ENCODE data around the gene SLC35B2. TPM values are rescaled to one million over a fixed set of nuclear protein-coding genes. Genes with fewer than 3 reads are reported as not detected.

The SLC35B2 gene
- total and polyA plus RNA-seq, 10 of the 15 experiments (the other 5 are each of a cell fraction or from before 2014, with no cell fraction given): 11.3 to 45.4 (median 33.8) TPM

- Histone ChIP-seq H4K20me1 (ENCODE audit: control insufficient read depth, insufficient read depth) (no peaks in the 10 kb centered on the region), H3K4me2 (ENCODE audit: control insufficient read depth, insufficient read depth) (no peak overlapping the region), H3K9ac (ENCODE audit: control insufficient read depth, insufficient read depth, low read length) (no peak overlapping the region), H3K36me3 (ENCODE audit: control insufficient read depth in 2 of 2, insufficient read depth in 2 of 2, low read length in 1 of 2) (no peaks in the 10 kb centered on the region), H3K4me3 (no peak overlapping the region), H3K9me3 (replicated peaks; ENCODE audit: control insufficient read depth, insufficient read depth, low read length) (no peaks in the 10 kb centered on the region), H3K4me1 (ENCODE audit: control insufficient read depth, insufficient read depth, low read length) (peaks cover 22% of the 10 kb centered on the region), H2AFZ (ENCODE audit: control insufficient read depth, low read depth, low read length) (no peak overlapping the region), H3K27ac (ENCODE audit: control insufficient read depth, insufficient read depth) (no peak overlapping the region), H3K79me2 (ENCODE audit: control insufficient read depth, insufficient read depth, low read length) (peaks cover 24% of the 10 kb centered on the region), H3K27me3 (replicated peaks in 1 of 2; ENCODE audit: control insufficient read depth in 2 of 2, insufficient read depth in 2 of 2, low read length in 1 of 2) (peaks cover 4 to 12% of the 10 kb centered on the region in 2 experiments; a peak in 3 of 4 replicates)
- intact Hi-C loops (cut with micrococcal nuclease; ENCODE audit: unreplicated experiment) (loop anchor here (1.0 to 2.0 kb wide), 3 partner anchors 37 to 189 kb away; no protein-coding TSS in a partner anchor), in situ Hi-C loops (cut with MboI) (loop anchor here (5.0 kb wide), 1 partner anchor 69 kb away; no protein-coding TSS in a partner anchor)
- POLR2A ChIA-PET: interaction anchor here (0.9 to 1.4 kb wide), 3 partner anchors 26 to 69 kb away, joined by 3 read pairs; no protein-coding TSS in a partner anchor
- RAD21 ChIA-PET (ENCODE audit: unreplicated experiment): interaction anchor here (0.7 to 4.2 kb wide), 20 partner anchors 9 to 187 kb away, joined by 3 to 36 read pairs (median 5); partner anchors contain the start of genes AARS2, CDC5L and HSP90AB1
- CTCF ChIA-PET: interaction anchor here (0.7 to 6.3 kb wide), 40 partner anchors 8 to 639 kb away, joined by 3 to 163 read pairs (median 5); partner anchors contain the start of genes AARS2, CDC5L, GTPBP2 and SLC35B2
- WGBS (ENCODE audit: insufficient coverage, insufficient replicate concordance, low lambda C conversion rate, missing lambda C conversion rate): 0% methylated on average over 4 of the region's 5 CpGs
- FAIRE-seq (peak; percentile 71), DNase-seq (ENCODE audit: low read depth, low spot score) (no peak), ATAC-seq (no peak)
- SMC1A ChIA-PET (ENCODE audit: uncharacterized antibody, unreplicated experiment): interaction anchor here (0.7 to 4.6 kb wide), 15 partner anchors 9 to 190 kb away, joined by 3 to 79 read pairs (median 5); partner anchors contain the start of genes AARS2, CDC5L and MYMX
- BruUV-seq (replicated peaks): no TSS peak
- TF ChIP-seq WRNIP1 (IDR thresholded peaks at IDR 0.05; ENCODE audit: borderline replicate concordance, low read depth, low read length) (no peak), RELB (IDR thresholded peaks at IDR 0.05; ENCODE audit: low read depth) (0 out of 2 replicates have a peak, but pooled peaks have one; percentile 17), CREM (IDR thresholded peaks at IDR 0.05; ENCODE audit: low read depth) (no peak), SREBF2 (IDR thresholded peaks at IDR 0.05; ENCODE audit: low read length) (no peak), ZNF24 (IDR thresholded peaks at IDR 0.05) (peak; percentile 22; the same call in 1 of the 2 replicates), RAD21 (IDR thresholded peaks at IDR 0.05; ENCODE audit: insufficient read depth, low read depth, low read length) (peak; percentile 90), SMC3 (IDR thresholded peaks at IDR 0.05; ENCODE audit: borderline replicate concordance, low read length) (peak; percentile 73), ZBTB11 (CRISPR knock-in tag; IDR thresholded peaks at IDR 0.05) (no peak), TCF12 (IDR thresholded peaks at IDR 0.05; ENCODE audit: low read depth, low read length) (peak; percentile 92), IKZF2 (IDR thresholded peaks at IDR 0.05) (peak; percentile 17 to 24; a peak in 1 of 4 replicates), NBN (IDR thresholded peaks at IDR 0.05) (no peak), ASH2L (IDR thresholded peaks at IDR 0.05; ENCODE audit: borderline replicate concordance, low read depth) (no peak), IRF5 (IDR thresholded peaks at IDR 0.05; ENCODE audit: borderline replicate concordance) (no peak), ZNF384 (IDR thresholded peaks at IDR 0.05; ENCODE audit: borderline replicate concordance, low read depth, low read length) (no peak), CTCF (IDR thresholded peaks at IDR 0.05 in 2 of 3, conservative IDR thresholded peaks at IDR 0.05 in 1 of 3; ENCODE audit: control insufficient read depth in 2 of 3, extremely low read depth in 1 of 3, insufficient read depth in 1 of 3, low read depth in 3 of 3, low read length in 3 of 3) (peak; percentile 86 to 96 (median 96))
Measured at GRCh38 chr6:44268095-44268628, 10.8 kb upstream of the SLC35B2 start.

Data from GM12878 (cell line).